Upper lobe of left lung (tissue), 4 donors: ENCODE data around the gene GPBP1L1.

Experiments used
- CTCF ChIP-seq, 6 experiments: fragments of 450-650 bp in 4 of 6; fragments of 200-600 bp in 2 of 6; sonication (generic) in 2 of 6; IDR thresholded peaks; one replicate each; pipeline ENCODE4 v1.5.1; 2016 to 2019; ENCODE audit warnings: antibody characterized with exemption in 6 of 6
- EP300 ChIP-seq, 4 donors: sonication (generic); formaldehyde crosslinking; IDR thresholded peaks; one replicate each; pipeline ENCODE4 v1.5.1; 2017; ENCODE audit warnings: antibody characterized with exemption in 4 of 4, control low read depth in 2 of 4
- POLR2A ChIP-seq, 4 donors: fragments of 450-650 bp; IDR thresholded peaks; one replicate each; pipeline ENCODE4 v1.5.1; 2016 to 2017; ENCODE audit warnings: antibody characterized with exemption in 4 of 4, mild to moderate bottlenecking in 2 of 4
- POLR2AphosphoS5 ChIP-seq, 2 donors: sonication (generic); formaldehyde crosslinking; IDR thresholded peaks; one replicate each; pipeline ENCODE4 v1.5.1; 2017; ENCODE audit warnings: antibody characterized with exemption in 2 of 2

DNA sequence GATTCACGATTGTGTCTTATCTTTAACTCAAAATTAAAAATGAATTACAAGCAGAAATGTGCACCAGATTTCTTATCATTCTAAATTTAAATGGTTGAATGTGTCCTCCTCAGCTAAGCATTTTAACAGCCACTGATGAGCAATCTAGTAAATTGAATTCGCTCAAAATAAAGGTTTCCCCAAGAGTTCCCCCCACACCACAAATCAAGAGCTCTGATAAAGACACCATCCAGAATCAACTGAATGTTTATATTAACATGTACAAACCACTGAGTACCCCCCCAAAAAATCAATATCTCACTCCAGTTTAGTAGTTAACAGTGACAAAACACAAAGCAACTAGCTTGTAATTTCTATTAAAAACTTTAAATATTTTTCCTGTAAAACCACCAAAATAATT lies 1.9 kb downstream of the GPBP1L1 start:
- TF ChIP-seq EP300 (IDR thresholded peaks at IDR 0.05) (no peak), POLR2AphosphoS5 (IDR thresholded peaks at IDR 0.05) (no peak), CTCF (IDR thresholded peaks at IDR 0.05) (no peak), POLR2A (IDR thresholded peaks at IDR 0.05) (no peak)
